ENCODE results near the gene PALLD.

The PALLD gene

GRCh38 chr4:168955674-168956073 is 458.8 kb downstream of the PALLD start:
- ATAC-seq (replicated peaks) (no peak), DNase-seq (no peak)
- Mint-ChIP-seq H3K36me3 (peaks cover 8 to 26% of the 10 kb centered on the region in 2 donors), H3K27ac (no peak overlapping the region), H3K4me3 (no peak overlapping the region), H3K27me3 (no peaks in the 10 kb centered on the region), H3K4me1 (no peaks in the 10 kb centered on the region), H3K9me3 (peaks cover 2 to 4% of the 10 kb centered on the region in 2 donors)

GRCh38 chr4:168960716-168961115 is 463.9 kb downstream of the PALLD start:
- H3K4me3 Mint-ChIP-seq, result no peak overlapping the region
- no peak overlapping the region for H3K27ac Mint-ChIP-seq
- no peak for DNase-seq
- no peaks in the 10 kb centered on the region for H3K27me3 Mint-ChIP-seq
- peaks cover 9 to 20% of the 10 kb centered on the region in 2 donors for H3K36me3 Mint-ChIP-seq
- no peaks in the 10 kb centered on the region for H3K4me1 Mint-ChIP-seq
- peaks cover 4 to 6% of the 10 kb centered on the region in 2 donors for H3K9me3 Mint-ChIP-seq
- ATAC-seq (replicated peaks), result no peak

- DNase-seq (no peak), ATAC-seq (replicated peaks) (peak in 1 of 2 donors; percentile 36)
- H3K4me1 Mint-ChIP-seq, result no peaks in the 10 kb centered on the region
- H3K4me3 Mint-ChIP-seq, result no peak overlapping the region
- no peak overlapping the region for H3K27ac Mint-ChIP-seq
- H3K27me3 Mint-ChIP-seq, result no peaks in the 10 kb centered on the region
- peaks cover 21 to 26% of the 10 kb centered on the region in 2 donors for H3K9me3 Mint-ChIP-seq
- peaks cover 8 to 10% of the 10 kb centered on the region in 2 donors for H3K36me3 Mint-ChIP-seq
Observed at GRCh38 chr4:168972596-168972995, 475.7 kb downstream of the PALLD start.
